H1 (cell line): Measurements from ENCODE around the gene ALDH3B1. TPM values are rescaled to one million over a fixed set of nuclear protein-coding genes. Genes with fewer than 3 reads are reported as not detected.

ENCODE experiments used
- CHD7 ChIP-seq: fragments of 300-600 bp; sonication (generic); IDR thresholded peaks from 2 replicates; pipeline ENCODE4 v1.7.1; 2012; ENCODE audit warnings: low read length, moderate library complexity, mild to moderate bottlenecking, inconsistent platforms; ENCODE audit not compliant: insufficient replicate concordance
- NANOG ChIP-seq: IDR thresholded peaks from 2 replicates; pipeline ENCODE4 v1.6.1; 2011; ENCODE audit warnings: low read length, low read depth, mild to moderate bottlenecking, inconsistent platforms; ENCODE audit not compliant: insufficient read depth, poor library complexity, severe bottlenecking
- polyA plus RNA-seq, 7 experiments: library from polyadenylated mRNA; depleted of rRNA in 3 of 7; stranded (reverse) in 5 of 7; unstranded in 2 of 7; fragments of >200 nt in 5 of 7; fragments of 200-250 nt in 2 of 7; gene quantifications; 1 replicate in 5 of 7; 2 replicates in 1 of 7; 4 replicates in 1 of 7; pipeline versions ENCODE4 v1.2.1 to v1.2.3, GENCODE V29; 2011 to 2013; ENCODE audit warnings: missing spikeins in 2 of 7, mixed read lengths in 2 of 7
- total RNA-seq: library from RNA; stranded (reverse); fragmentation: NEBNext Ultra II Directional; extraction: Animal tissue kit (Norgen Biotek cat#: 25700); gene quantifications from 2 replicates; pipeline ENCODE4 v1.2.1, GENCODE V29; 2021

The ALDH3B1 gene
- total and polyA plus RNA-seq, 2 of the 8 experiments (the other 6 are each of a cell fraction or from before 2014, with no cell fraction given): 0.32 to 0.47 TPM

DNA sequence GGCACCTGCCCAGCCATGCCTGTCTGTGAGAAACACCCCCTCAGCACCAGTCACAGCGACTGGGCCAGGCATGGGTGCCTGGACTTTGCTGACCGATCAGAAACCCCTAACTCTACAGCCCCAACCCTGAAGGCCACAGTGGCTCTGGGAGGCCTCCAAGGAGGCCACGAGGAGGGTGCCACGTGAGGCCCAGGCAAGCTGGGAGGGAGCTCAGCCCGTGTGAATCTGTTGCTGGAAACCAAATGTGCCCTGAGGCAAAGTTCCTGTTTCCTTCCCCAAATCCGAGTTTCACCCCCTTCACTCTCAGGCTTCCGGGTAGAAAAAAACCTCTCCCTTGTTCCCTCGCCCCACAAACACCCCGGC lies 7.6 kb upstream of the ALDH3B1 start (continued):
- TF ChIP-seq CHD7 (no peak), NANOG (no peak)
- TF ChIP-seq, all 59 proteins: peak for 1
